ENCODE data around the gene MTTP. TPM values are rescaled to one million over a fixed set of nuclear protein-coding genes. Genes with fewer than 3 reads are reported as not detected.

The MTTP gene
- total RNA-seq, 2 donors from 2014 or later: 0.51 to 1.1 TPM

DNA sequence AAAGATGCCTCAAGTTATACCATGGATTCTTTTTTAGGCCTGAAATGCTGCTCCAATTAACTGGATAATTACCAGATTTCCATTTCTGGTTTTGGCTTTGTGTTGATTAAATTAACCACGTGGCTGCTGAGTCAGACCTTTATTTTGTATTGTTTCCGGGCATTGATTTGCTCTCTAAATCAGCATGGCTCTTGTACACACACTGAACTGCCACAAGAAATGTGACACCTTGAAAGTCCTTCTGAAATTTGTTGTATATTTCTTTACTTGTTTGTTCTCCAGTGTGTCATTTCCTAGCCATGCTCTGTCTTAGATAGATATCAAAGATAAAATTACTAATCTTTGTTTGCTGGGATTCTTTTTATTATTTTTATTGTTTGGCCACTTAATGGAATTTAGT lies 11.7 kb downstream of the MTTP start:
- no peak for DNase-seq (ENCODE audit: low spot score)
- Histone ChIP-seq H3K27ac (no peak overlapping the region), H3K27me3 (no peaks in the 10 kb centered on the region), H3K9me3 (no peaks in the 10 kb centered on the region), H3K36me3 (no peaks in the 10 kb centered on the region), H3K4me1 (no peaks in the 10 kb centered on the region), H3K4me3 (no peak overlapping the region)
- TF ChIP-seq, protein P1, sequence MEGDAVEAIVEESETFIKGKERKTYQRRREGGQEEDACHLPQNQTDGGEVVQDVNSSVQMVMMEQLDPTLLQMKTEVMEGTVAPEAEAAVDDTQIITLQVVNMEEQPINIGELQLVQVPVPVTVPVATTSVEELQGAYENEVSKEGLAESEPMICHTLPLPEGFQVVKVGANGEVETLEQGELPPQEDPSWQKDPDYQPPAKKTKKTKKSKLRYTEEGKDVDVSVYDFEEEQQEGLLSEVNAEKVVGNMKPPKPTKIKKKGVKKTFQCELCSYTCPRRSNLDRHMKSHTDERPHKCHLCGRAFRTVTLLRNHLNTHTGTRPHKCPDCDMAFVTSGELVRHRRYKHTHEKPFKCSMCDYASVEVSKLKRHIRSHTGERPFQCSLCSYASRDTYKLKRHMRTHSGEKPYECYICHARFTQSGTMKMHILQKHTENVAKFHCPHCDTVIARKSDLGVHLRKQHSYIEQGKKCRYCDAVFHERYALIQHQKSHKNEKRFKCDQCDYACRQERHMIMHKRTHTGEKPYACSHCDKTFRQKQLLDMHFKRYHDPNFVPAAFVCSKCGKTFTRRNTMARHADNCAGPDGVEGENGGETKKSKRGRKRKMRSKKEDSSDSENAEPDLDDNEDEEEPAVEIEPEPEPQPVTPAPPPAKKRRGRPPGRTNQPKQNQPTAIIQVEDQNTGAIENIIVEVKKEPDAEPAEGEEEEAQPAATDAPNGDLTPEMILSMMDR (IDR thresholded peaks at IDR 0.05): no peak

DNA sequence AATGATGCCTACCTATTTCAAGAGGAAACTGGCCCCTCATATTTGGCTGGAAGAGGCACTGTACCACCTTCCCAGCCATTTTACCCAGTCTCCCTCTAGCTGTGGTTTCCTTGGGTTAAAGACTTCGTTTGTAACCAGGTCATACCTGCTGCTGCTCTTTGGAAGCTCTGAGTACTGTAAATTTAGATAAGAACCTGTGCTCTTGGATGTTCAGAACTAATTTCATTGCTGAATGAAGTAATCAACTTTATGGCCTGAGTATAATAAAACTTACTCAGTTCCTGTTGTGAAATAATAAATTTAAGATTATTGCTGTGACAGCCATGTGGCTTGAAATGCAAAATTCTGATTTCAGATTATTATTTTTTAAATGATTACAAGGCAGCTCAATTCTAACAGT lies 12.2 kb downstream of the MTTP start:
- H3K4me3 ChIP-seq: no peak overlapping the region
- peak overlapping the region in 1 of 2 donors; percentile 1 for H3K27ac ChIP-seq
- no peaks in the 10 kb centered on the region for H3K9me3 ChIP-seq
- no peaks in the 10 kb centered on the region for H3K27me3 ChIP-seq
- no peaks in the 10 kb centered on the region for H3K4me1 ChIP-seq
- TF ChIP-seq, protein P1 (IDR thresholded peaks at IDR 0.05): no peak
- no peaks in the 10 kb centered on the region for H3K36me3 ChIP-seq
- DNase-seq (ENCODE audit: low spot score): no peak

DNA sequence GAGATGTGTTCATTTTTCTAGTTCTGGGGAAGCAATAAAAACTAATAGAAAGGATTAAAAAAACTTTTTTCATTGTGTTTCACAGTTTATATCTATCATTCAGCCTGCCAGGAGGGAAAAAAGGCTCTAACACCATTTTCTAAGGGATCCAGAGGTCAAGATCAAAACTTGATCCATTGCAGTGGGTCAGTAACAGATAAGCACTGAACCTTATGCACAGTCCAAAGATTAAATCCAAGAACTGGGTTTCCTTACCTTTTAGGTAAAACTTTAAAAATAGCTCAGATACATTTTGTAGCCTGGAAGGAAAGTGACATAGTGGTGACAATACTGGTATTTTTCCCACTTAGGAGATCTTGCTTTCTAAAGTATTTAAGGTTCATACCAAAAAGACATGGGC lies 12.7 kb downstream of the MTTP start:
- no peak overlapping the region for H3K4me3 ChIP-seq
- no peaks in the 10 kb centered on the region for H3K9me3 ChIP-seq
- no peaks in the 10 kb centered on the region for H3K27me3 ChIP-seq
- peak overlapping the region in 1 of 2 donors; percentile 1 for H3K27ac ChIP-seq
- no peak for DNase-seq (ENCODE audit: low spot score)
- TF ChIP-seq, protein P1 (IDR thresholded peaks at IDR 0.05): no peak
- no peaks in the 10 kb centered on the region for H3K36me3 ChIP-seq
- H3K4me1 ChIP-seq: no peaks in the 10 kb centered on the region

DNA sequence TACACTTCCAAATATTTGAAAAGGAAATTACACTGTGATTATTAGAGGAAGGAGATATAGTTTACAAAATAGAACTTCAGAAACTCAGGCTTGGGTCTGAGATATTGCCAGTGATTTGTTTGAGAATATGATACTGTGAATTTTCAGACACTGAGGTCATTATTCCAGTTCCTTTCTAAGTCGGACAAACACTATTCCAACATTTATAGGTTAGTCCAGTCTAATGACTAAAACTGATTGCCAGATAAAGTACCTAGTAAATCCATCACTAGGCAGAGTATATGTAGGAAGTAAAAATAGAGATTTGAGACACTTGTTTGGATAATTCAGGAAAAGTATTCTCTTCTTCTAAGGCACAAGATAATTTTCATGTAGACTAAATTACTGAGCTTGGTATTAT lies 13.2 kb downstream of the MTTP start:
- DNase-seq (ENCODE audit: low spot score): no peak
- Histone ChIP-seq H3K27ac (peak overlapping the region in 1 of 2 donors; percentile 48), H3K4me3 (no peak overlapping the region), H3K36me3 (no peaks in the 10 kb centered on the region), H3K9me3 (no peaks in the 10 kb centered on the region), H3K27me3 (no peaks in the 10 kb centered on the region), H3K4me1 (no peaks in the 10 kb centered on the region)
- TF ChIP-seq, protein P1 (IDR thresholded peaks at IDR 0.05): no peak

DNA sequence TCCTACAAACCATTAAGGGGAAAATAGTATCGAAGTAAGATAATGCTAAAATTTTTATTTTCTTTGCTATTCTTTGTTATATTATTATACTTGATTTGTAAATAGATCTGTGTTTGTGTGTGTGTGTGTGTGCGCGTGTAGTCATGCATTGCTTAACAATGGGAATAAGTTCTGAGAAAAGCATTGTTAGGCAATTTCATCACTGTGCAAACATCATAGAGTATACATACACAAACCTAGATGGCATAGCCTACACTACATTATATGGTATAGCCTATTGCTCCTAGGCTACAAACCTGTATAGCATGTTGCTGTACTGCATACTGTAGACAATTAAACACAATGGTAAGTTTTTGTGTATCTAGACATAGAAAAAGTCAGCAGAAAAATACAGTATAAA lies 17.1 kb downstream of the MTTP start:
- TF ChIP-seq, protein P1 (IDR thresholded peaks at IDR 0.05): no peak
- H3K4me3 ChIP-seq: no peak overlapping the region
- no peak overlapping the region for H3K27ac ChIP-seq
- no peak for DNase-seq (ENCODE audit: low spot score)
- no peaks in the 10 kb centered on the region for H3K4me1 ChIP-seq
- H3K9me3 ChIP-seq: no peaks in the 10 kb centered on the region
- H3K27me3 ChIP-seq: no peaks in the 10 kb centered on the region
- no peaks in the 10 kb centered on the region for H3K36me3 ChIP-seq
